ENCODE measurements around the gene ASPDH.

The ASPDH gene

GRCh38 chr19:50494186-50495019 is 19.3 kb downstream of the ASPDH start:
- DNase-seq, result no peak

- DNase-seq, result no peak
Measured at GRCh38 chr19:50493171-50493570, 20.5 kb downstream of the ASPDH start.

- DNase-seq, result peak; percentile 25
Measured at GRCh38 chr19:50492303-50493052, 21.2 kb downstream of the ASPDH start.

- DNase-seq, result no peak
Measured at GRCh38 chr19:50490991-50491472, 22.7 kb downstream of the ASPDH start.

- DNase-seq, result no peak
Measured at GRCh38 chr19:50490411-50490811, 23.3 kb downstream of the ASPDH start.

- DNase-seq, result no peak
Measured at GRCh38 chr19:50489461-50490011, 24.2 kb downstream of the ASPDH start.

- DNase-seq, result no peak
Measured at GRCh38 chr19:50488389-50489194, 25.1 kb downstream of the ASPDH start.

GRCh38 chr19:50486823-50487515 is 26.7 kb downstream of the ASPDH start:
- DNase-seq, result peak; percentile 59

- no peak for DNase-seq
Measured at GRCh38 chr19:50485284-50485955, 28.3 kb downstream of the ASPDH start.

GRCh38 chr19:50482916-50483315 is 30.8 kb downstream of the ASPDH start:
- no peak for DNase-seq

GRCh38 chr19:50482271-50482855 is 31.4 kb downstream of the ASPDH start:
- DNase-seq, result no peak

GRCh38 chr19:50481351-50482149 is 32.2 kb downstream of the ASPDH start:
- no peak for DNase-seq

- DNase-seq, result no peak
Measured at GRCh38 chr19:50480281-50481111, 33.2 kb downstream of the ASPDH start.

GRCh38 chr19:50479761-50480251 is 33.9 kb downstream of the ASPDH start:
- DNase-seq, result no peak

GRCh38 chr19:50478901-50479715 is 34.6 kb downstream of the ASPDH start:
- DNase-seq, result peak; percentile 18

- DNase-seq, result no peak
Measured at GRCh38 chr19:50477751-50478515, 35.8 kb downstream of the ASPDH start.

GRCh38 chr19:50476907-50477238 is 36.8 kb downstream of the ASPDH start:
- DNase-seq, result no peak

All from activated CD4-positive, alpha-beta T cell treated with anti-CD3 and anti-CD28 coated beads, Interleukin-2, amount 50 U/mL, for 1 hour (primary cell).